GM03348 (cell line): ENCODE data around the gene DSCAM.
"Not testable (repeated sequence)": the region's sequence is repeated elsewhere in the genome, so short reads cannot be mapped to it uniquely, and the experiment has no call there.

ENCODE experiments used
- DNase-seq: peaks from one replicate; pipeline ENCODE4 v3.0.0; 2012; ENCODE audit warnings: low spot score

Gene DSCAM

GRCh38 chr21:40846587-40847411, at the start of gene DSCAM:
Gene DSCAM, minus strand, starts transcription at chr21:40847158. Its CDS starts 497 bp downstream, at chr21:40846661.
- no peak for DNase-seq

GRCh38 chr21:40895697-40896096, 48.7 kb upstream of the DSCAM start:
- not testable (repeated sequence) for DNase-seq

- DNase-seq = no peak
These were observed 40.0 kb upstream of the DSCAM start for GRCh38 chr21:40886931-40887330.

GRCh38 chr21:40886006-40886405, 39.0 kb upstream of the DSCAM start:
- no peak for DNase-seq

- no peak for DNase-seq
These were observed 35.4 kb upstream of the DSCAM start for GRCh38 chr21:40882192-40882915.

- no peak for DNase-seq
These were observed 34.8 kb upstream of the DSCAM start for GRCh38 chr21:40881767-40882166.

- DNase-seq = no peak
These were observed 24.1 kb upstream of the DSCAM start for GRCh38 chr21:40871099-40871498.

GRCh38 chr21:40863839-40864238, 16.9 kb upstream of the DSCAM start:
- no peak for DNase-seq

GRCh38 chr21:40858517-40858916, 11.6 kb upstream of the DSCAM start:
- DNase-seq = no peak

- DNase-seq = no peak
These were observed 7.2 kb upstream of the DSCAM start for GRCh38 chr21:40853956-40854688.

GRCh38 chr21:40852563-40852962, 5.6 kb upstream of the DSCAM start:
- no peak for DNase-seq

GRCh38 chr21:40851749-40852148, 4.8 kb upstream of the DSCAM start:
- no peak for DNase-seq

- no peak for DNase-seq
These were observed 3.1 kb upstream of the DSCAM start for GRCh38 chr21:40850071-40850470.

- DNase-seq = no peak
These were observed 993 bp upstream of the DSCAM start for GRCh38 chr21:40847951-40848350.

GRCh38 chr21:40846103-40846502, 855 bp downstream of the DSCAM start:
- DNase-seq = no peak

GRCh38 chr21:40845441-40845995, 1.4 kb downstream of the DSCAM start:
- no peak for DNase-seq

- no peak for DNase-seq
These were observed 2.0 kb downstream of the DSCAM start for GRCh38 chr21:40844935-40845334.

GRCh38 chr21:40842197-40842552, 4.8 kb downstream of the DSCAM start:
- no peak for DNase-seq

GRCh38 chr21:40841524-40842196, 5.3 kb downstream of the DSCAM start:
- no peak for DNase-seq

- DNase-seq = no peak
These were observed 6.4 kb downstream of the DSCAM start for GRCh38 chr21:40840401-40841125.

- DNase-seq = no peak
These were observed 7.4 kb downstream of the DSCAM start for GRCh38 chr21:40839521-40839920.
